MM.1S (cell line): Measurements from ENCODE around the gene GGPS1.

Source experiments
- DNase-seq: peaks from one replicate; pipeline ENCODE4 v3.0.0-alpha.2; 2015
- H2AFZ ChIP-seq: fragments of 300-600 bp; sonication (generic); 2 replicates; pipeline ENCODE4 v1.6.0; 2016; ENCODE audit warnings: antibody characterized with exemption, low read length
- H3F3A ChIP-seq: fragments of 300-600 bp; sonication (generic); 2 replicates; pipeline ENCODE4 v1.6.1; 2016; ENCODE audit warnings: mild to moderate bottlenecking, antibody characterized with exemption, low read length, moderate library complexity, mixed read lengths; ENCODE audit not compliant: insufficient read depth
- H3K27ac ChIP-seq: fragments of 300-600 bp; sonication (generic); 2 replicates; pipeline ENCODE4 v1.5.1; 2016; ENCODE audit warnings: mild to moderate bottlenecking, low read length
- H3K27me3 ChIP-seq: fragments of 300-600 bp; sonication (generic); replicated peaks from 2 replicates; pipeline ENCODE4 v1.6.0; 2016; ENCODE audit warnings: low read length; ENCODE audit not compliant: insufficient read depth
- H3K36me3 ChIP-seq: fragments of 300-600 bp; sonication (generic); replicated peaks from 2 replicates; pipeline ENCODE4 v1.6.1; 2016; ENCODE audit warnings: mild to moderate bottlenecking, low read length, mixed read lengths; ENCODE audit not compliant: insufficient read depth
- H3K4me1 ChIP-seq: fragments of 300-600 bp; sonication (generic); 2 replicates; pipeline ENCODE4 v1.6.1; 2016; ENCODE audit warnings: low read length, mixed read lengths
- H3K4me2 ChIP-seq: fragments of 300-600 bp; sonication (generic); 2 replicates; pipeline ENCODE4 v1.6.0; 2016; ENCODE audit warnings: low read depth, low read length
- H3K4me3 ChIP-seq: fragments of 300-600 bp; sonication (generic); 2 replicates; pipeline ENCODE4 v1.5.1; 2016; ENCODE audit warnings: low read length, mixed read lengths
- H3K79me2 ChIP-seq: fragments of 300-600 bp; sonication (generic); 2 replicates; pipeline ENCODE4 v1.6.1; 2016; ENCODE audit warnings: mixed run types, low read length, mixed read lengths
- H3K9ac ChIP-seq: fragments of 300-600 bp; sonication (generic); 2 replicates; pipeline ENCODE4 v1.6.1; 2016; ENCODE audit warnings: low read length, mixed read lengths
- H3K9me2 ChIP-seq: fragments of 300-600 bp; sonication (generic); replicated peaks from 2 replicates; pipeline ENCODE4 v1.6.1; 2016; ENCODE audit warnings: mild to moderate bottlenecking, low read length, mixed read lengths; ENCODE audit not compliant: insufficient read depth
- H3K9me3 ChIP-seq: fragments of 300-600 bp; sonication (generic); replicated peaks from 2 replicates; pipeline ENCODE4 v1.6.1; 2016; ENCODE audit warnings: mild to moderate bottlenecking, low read length, mixed read lengths; ENCODE audit not compliant: insufficient read depth
- H4K20me1 ChIP-seq: fragments of 300-600 bp; sonication (generic); 2 replicates; pipeline ENCODE4 v1.6.1; 2016; ENCODE audit warnings: mild to moderate bottlenecking, low read length, moderate library complexity, mixed read lengths; ENCODE audit not compliant: insufficient read depth
- EZH2 ChIP-seq: fragments of 300-600 bp; sonication (generic); optimal IDR thresholded peaks from 2 replicates; pipeline ENCODE3; 2017; ENCODE audit warnings: low read depth, mild to moderate bottlenecking, antibody characterized with exemption, low read length, mixed read lengths
- EZH2phosphoT487 ChIP-seq: fragments of 300-600 bp; sonication (generic); IDR thresholded peaks from 2 replicates; pipeline ENCODE4 v1.6.1; 2018; ENCODE audit warnings: antibody characterized with exemption, low read length
- TF ChIP-seq, protein P1 (sequence below): fragments of 300-600 bp; sonication (generic); IDR thresholded peaks from 2 replicates; pipeline ENCODE4 v1.5.1; 2016; ENCODE audit warnings: antibody characterized with exemption, low read length, mixed read lengths

The GGPS1 gene

DNA sequence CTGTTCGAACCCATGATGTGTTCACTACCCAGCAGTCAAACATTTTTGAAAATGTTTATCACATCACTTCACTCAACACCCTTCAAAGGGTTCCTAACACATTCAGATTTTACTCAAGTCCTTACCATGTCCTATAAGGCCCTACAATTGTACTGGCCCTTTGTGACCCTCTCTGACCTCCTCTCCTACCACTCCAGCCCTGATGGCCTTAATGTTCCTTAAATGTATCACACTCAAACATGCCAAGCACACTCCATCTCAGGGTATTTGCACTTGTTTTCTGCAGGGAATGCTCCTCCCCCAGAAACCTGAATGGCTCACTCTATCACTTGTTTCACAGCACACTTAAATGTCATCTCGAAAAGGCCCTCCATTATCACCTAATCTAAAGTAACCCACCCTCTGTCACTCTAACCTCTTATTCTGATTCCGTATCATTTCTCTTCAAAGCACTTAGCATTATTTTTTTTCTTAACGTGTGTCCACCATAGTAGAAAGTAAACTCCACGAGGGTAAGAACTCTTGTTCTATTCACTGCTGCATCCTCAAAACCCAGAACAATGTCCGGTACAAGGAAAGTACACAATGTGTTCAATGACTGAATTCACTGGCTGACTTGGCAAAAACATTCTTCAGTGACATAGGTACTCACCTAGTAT is 7.7 kb upstream of the GGPS1 start:
- Histone ChIP-seq H3K4me3 (no peak overlapping the region), H2AFZ (no peak overlapping the region), H3K9ac (no peak overlapping the region), H3K9me2 (no peaks in the 10 kb centered on the region), H3K4me2 (no peak overlapping the region), H3K79me2 (peaks cover 98% of the 10 kb centered on the region), H3K27ac (no peak overlapping the region), H4K20me1 (peaks cover 18% of the 10 kb centered on the region), H3K27me3 (no peaks in the 10 kb centered on the region), H3F3A (no peaks in the 10 kb centered on the region), H3K4me1 (peaks cover 6% of the 10 kb centered on the region), H3K9me3 (no peaks in the 10 kb centered on the region), H3K36me3 (no peaks in the 10 kb centered on the region)
- TF ChIP-seq EZH2 (no peak), EZH2phosphoT487 (no peak)
- TF ChIP-seq, protein P1, sequence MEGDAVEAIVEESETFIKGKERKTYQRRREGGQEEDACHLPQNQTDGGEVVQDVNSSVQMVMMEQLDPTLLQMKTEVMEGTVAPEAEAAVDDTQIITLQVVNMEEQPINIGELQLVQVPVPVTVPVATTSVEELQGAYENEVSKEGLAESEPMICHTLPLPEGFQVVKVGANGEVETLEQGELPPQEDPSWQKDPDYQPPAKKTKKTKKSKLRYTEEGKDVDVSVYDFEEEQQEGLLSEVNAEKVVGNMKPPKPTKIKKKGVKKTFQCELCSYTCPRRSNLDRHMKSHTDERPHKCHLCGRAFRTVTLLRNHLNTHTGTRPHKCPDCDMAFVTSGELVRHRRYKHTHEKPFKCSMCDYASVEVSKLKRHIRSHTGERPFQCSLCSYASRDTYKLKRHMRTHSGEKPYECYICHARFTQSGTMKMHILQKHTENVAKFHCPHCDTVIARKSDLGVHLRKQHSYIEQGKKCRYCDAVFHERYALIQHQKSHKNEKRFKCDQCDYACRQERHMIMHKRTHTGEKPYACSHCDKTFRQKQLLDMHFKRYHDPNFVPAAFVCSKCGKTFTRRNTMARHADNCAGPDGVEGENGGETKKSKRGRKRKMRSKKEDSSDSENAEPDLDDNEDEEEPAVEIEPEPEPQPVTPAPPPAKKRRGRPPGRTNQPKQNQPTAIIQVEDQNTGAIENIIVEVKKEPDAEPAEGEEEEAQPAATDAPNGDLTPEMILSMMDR: no peak
- DNase-seq: no peak

DNA sequence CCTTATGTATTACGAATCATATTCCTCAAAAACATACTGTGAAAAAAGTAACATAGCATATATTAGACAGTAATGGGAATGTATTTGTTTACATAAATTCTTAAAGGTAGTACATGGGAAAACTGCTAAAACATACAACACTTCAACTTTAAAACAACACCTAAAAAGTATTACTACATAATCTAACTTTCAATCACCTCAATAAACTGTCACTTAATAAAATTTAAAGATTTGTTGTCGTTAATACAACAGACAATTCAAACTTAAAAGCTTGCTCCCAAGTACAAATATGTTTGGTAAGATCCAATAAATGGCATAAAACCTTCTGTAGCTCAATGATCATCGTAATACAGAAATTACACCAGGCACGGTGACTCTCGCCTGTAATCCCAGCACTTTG is 4.1 kb upstream of the GGPS1 start:
- H3K4me3 ChIP-seq: no peak overlapping the region
- no peaks in the 10 kb centered on the region for H3K36me3 ChIP-seq
- no peak for DNase-seq
- H3K4me2 ChIP-seq: no peak overlapping the region
- H3K27me3 ChIP-seq: no peaks in the 10 kb centered on the region
- H2AFZ ChIP-seq: no peak overlapping the region
- H3F3A ChIP-seq: peaks cover 16% of the 10 kb centered on the region
- H3K4me1 ChIP-seq: peaks cover 12% of the 10 kb centered on the region
- H3K9me3 ChIP-seq: no peaks in the 10 kb centered on the region
- H3K79me2 ChIP-seq: peaks cover 86% of the 10 kb centered on the region
- no peak for TF ChIP-seq EZH2phosphoT487
- no peak for TF ChIP-seq EZH2
- TF ChIP-seq, protein P1: no peak
- no peaks in the 10 kb centered on the region for H3K9me2 ChIP-seq
- no peak overlapping the region for H3K9ac ChIP-seq
- no peak overlapping the region for H3K27ac ChIP-seq
- H4K20me1 ChIP-seq: peaks cover 24% of the 10 kb centered on the region

DNA sequence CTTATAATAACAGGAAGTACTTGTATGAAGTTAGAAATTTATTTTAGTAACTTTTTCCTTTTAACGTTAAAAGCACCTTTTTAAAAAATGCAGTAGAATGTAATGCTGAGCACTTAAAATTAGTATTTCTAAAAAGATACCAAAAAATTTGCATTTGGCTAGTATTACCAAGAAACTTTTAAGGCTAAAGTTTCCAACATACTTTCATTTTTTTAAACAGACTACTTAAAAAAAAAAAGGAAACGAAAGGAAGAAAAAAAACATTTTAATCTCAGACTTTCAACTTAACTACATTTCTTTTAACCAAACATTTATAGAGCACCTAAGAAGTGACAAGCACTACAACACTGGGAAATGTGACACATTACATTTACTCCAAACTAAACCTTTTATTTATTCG is 3.2 kb upstream of the GGPS1 start:
- peak overlapping the region; percentile 83 for H3K4me2 ChIP-seq
- no peaks in the 10 kb centered on the region for H3K27me3 ChIP-seq
- peaks cover 23% of the 10 kb centered on the region for H3F3A ChIP-seq
- no peak overlapping the region for H3K27ac ChIP-seq
- H3K79me2 ChIP-seq: peaks cover 89% of the 10 kb centered on the region
- H3K9ac ChIP-seq: no peak overlapping the region; the same call in 1 of the 2 replicates
- H3K9me2 ChIP-seq: no peaks in the 10 kb centered on the region
- TF ChIP-seq, protein P1: no peak
- TF ChIP-seq EZH2 (no peak), EZH2phosphoT487 (no peak)
- H2AFZ ChIP-seq: no peak overlapping the region
- H3K9me3 ChIP-seq: no peaks in the 10 kb centered on the region
- H4K20me1 ChIP-seq: peaks cover 24% of the 10 kb centered on the region
- no peaks in the 10 kb centered on the region for H3K36me3 ChIP-seq
- H3K4me3 ChIP-seq: 0 out of 2 replicates have a peak overlapping the region, but pooled peaks have one; percentile 91
- no peak for DNase-seq
- H3K4me1 ChIP-seq: peaks cover 12% of the 10 kb centered on the region
